Erythroblast (primary cell): ENCODE measurements around the gene GPD2.

Experiments
- GATA1 ChIP-seq: IDR thresholded peaks from 2 replicates; pipeline ENCODE4 v1.6.1; 2011; ENCODE audit warnings: low read depth, mild to moderate bottlenecking, control low read depth, low read length, moderate library complexity
- POLR2A ChIP-seq: IDR thresholded peaks from 2 replicates; pipeline ENCODE4 v1.6.1; 2011; ENCODE audit warnings: mild to moderate bottlenecking, low read length

- TF ChIP-seq POLR2A: no peak
- no peak for TF ChIP-seq GATA1
Observed at GRCh38 chr2:156541229-156541628, 105.0 kb downstream of the GPD2 start.
